Thymus (tissue), 14 donors: Measurements from ENCODE around the gene ENTPD1. TPM values are rescaled to one million over a fixed set of nuclear protein-coding genes. Genes with fewer than 3 reads are reported as not detected.
A peak's percentile ranks its signal among the peaks of the same experiment; 100 is the strongest.
"Not testable (repeated sequence)": the region's sequence is repeated elsewhere in the genome, so short reads cannot be mapped to it uniquely, and the experiment has no call there.

ENCODE experiments used
- DNase-seq, 9 donors: peaks; one replicate each; pipeline ENCODE4 v3.0.0-alpha.2; 2013; ENCODE audit warnings: low spot score in 9 of 9, low read depth in 6 of 9, missing footprints in 1 of 9
- H3K27ac ChIP-seq, 2 donors: one replicate each; pipeline ENCODE4 v1.5.1; 2013; ENCODE audit warnings: control low read depth in 1 of 2, low read depth in 1 of 2, low read length in 1 of 2, mild to moderate bottlenecking in 1 of 2, moderate library complexity in 1 of 2
- H3K27me3 ChIP-seq, 2 donors: one replicate each; pipeline ENCODE4 v1.5.1; 2013; ENCODE audit warnings: low read length in 1 of 2; ENCODE audit not compliant: control insufficient read depth in 2 of 2, insufficient read depth in 1 of 2
- H3K36me3 ChIP-seq, 2 donors: one replicate each; pipeline ENCODE4 v1.5.1; 2013; ENCODE audit warnings: low read length in 1 of 2, mild to moderate bottlenecking in 1 of 2, moderate library complexity in 1 of 2; ENCODE audit not compliant: control insufficient read depth in 2 of 2, insufficient read depth in 2 of 2
- H3K4me1 ChIP-seq, 2 donors: one replicate each; pipeline ENCODE4 v1.5.1; 2013; ENCODE audit warnings: low read length in 2 of 2; ENCODE audit not compliant: control insufficient read depth in 2 of 2, insufficient read depth in 2 of 2
- H3K4me3 ChIP-seq, 2 donors: one replicate each; pipeline ENCODE4 v1.5.1; 2013; ENCODE audit warnings: low read length in 2 of 2, control low read depth in 1 of 2, mild to moderate bottlenecking in 1 of 2
- H3K9me3 ChIP-seq, 2 donors: one replicate each; pipeline ENCODE4 v1.5.1; 2013; ENCODE audit warnings: low read length in 1 of 2, mild to moderate bottlenecking in 1 of 2; ENCODE audit not compliant: control insufficient read depth in 2 of 2, insufficient read depth in 1 of 2
- WGBS: extraction: QIAGEN DNeasy Blood & Tissue Kit; methylation state at CpG from one replicate; pipeline ENCODE4 v1.1.7; 2013; 5-methylcytosine and 5-hydroxymethylcytosine counted together
- long read RNA-seq, 10 donors: transcript quantifications; one replicate each; lab custom pipeline, GENCODE V29; 2026
- polyA plus RNA-seq: library from polyadenylated mRNA; stranded (reverse); fragments of 200-250 nt; gene quantifications from one replicate; pipeline ENCODE4 v1.2.3, GENCODE V29; 2013
- total RNA-seq: library from RNA; stranded (reverse); fragments of 120-200 nt; gene quantifications from one replicate; pipeline ENCODE4 v1.2.4, GENCODE V29; 2013
- donor health status: healthy.

Gene ENTPD1, protein sequence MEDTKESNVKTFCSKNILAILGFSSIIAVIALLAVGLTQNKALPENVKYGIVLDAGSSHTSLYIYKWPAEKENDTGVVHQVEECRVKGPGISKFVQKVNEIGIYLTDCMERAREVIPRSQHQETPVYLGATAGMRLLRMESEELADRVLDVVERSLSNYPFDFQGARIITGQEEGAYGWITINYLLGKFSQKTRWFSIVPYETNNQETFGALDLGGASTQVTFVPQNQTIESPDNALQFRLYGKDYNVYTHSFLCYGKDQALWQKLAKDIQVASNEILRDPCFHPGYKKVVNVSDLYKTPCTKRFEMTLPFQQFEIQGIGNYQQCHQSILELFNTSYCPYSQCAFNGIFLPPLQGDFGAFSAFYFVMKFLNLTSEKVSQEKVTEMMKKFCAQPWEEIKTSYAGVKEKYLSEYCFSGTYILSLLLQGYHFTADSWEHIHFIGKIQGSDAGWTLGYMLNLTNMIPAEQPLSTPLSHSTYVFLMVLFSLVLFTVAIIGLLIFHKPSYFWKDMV
- total RNA-seq = 20.5 TPM
- 8.2 TPM for polyA plus RNA-seq
- long read RNA-seq, donor 1 = 0 reads
- long read RNA-seq, donor 2 = 0 reads
- long read RNA-seq, donor 3, partial matches to known transcripts = 7 of 7 reads
- long read RNA-seq, donor 3, other reads (novel, unspliced or antisense) = 0 of 7 reads
- long read RNA-seq, donor 4, partial matches to known transcripts = 0 of 1 reads
- long read RNA-seq, donor 4, other reads (novel, unspliced or antisense) = 0 of 1 reads
- long read RNA-seq, donor 5, transcript ENTPD1-201 (10 exons, 2,035 nt) = major isoform, 11 of 22 reads
- long read RNA-seq, donor 5, partial matches to known transcripts = 7 of 22 reads
- long read RNA-seq, donor 5, other reads (novel, unspliced or antisense) = 0 of 22 reads
- long read RNA-seq, donor 6, partial matches to known transcripts = 5 of 6 reads
- long read RNA-seq, donor 6, other reads (novel, unspliced or antisense) = 0 of 6 reads
- long read RNA-seq, donor 7, transcript ENTPD1-201 (10 exons, 2,035 nt) = major isoform, 5 of 5 reads
- long read RNA-seq, donor 7, partial matches to known transcripts = 0 of 5 reads
- long read RNA-seq, donor 7, other reads (novel, unspliced or antisense) = 0 of 5 reads
- long read RNA-seq, donor 8, partial matches to known transcripts = 0 of 2 reads
- long read RNA-seq, donor 8, other reads (novel, unspliced or antisense) = 0 of 2 reads
- long read RNA-seq, donor 9 = 0 reads
- long read RNA-seq, donor 10, partial matches to known transcripts = 6 of 10 reads
- long read RNA-seq, donor 10, other reads (novel, unspliced or antisense) = 0 of 10 reads

- WGBS = 18% methylated on average over 11 of the region's 11 CpGs
- Histone ChIP-seq H3K27ac (peak within 1 kb of the TSS; percentile 32 to 46), H3K27me3 (peaks cover 2 to 5% of the 10 kb centered on the region in 2 donors), H3K4me3 (peak within 1 kb of the TSS in 1 of 2 donors; percentile 13), H3K36me3 (no peaks in the 10 kb centered on the region), H3K9me3 (no peaks in the 10 kb centered on the region), H3K4me1 (no peaks in the 10 kb centered on the region)
- DNase-seq = no peak
Observed at GRCh38 chr10:95756041-95756761, at the start of gene ENTPD1. Gene ENTPD1, plus strand, starts transcription at chr10:95756163. Its CDS starts 77 bp downstream, at chr10:95756240.

- H3K4me3 ChIP-seq = no peak overlapping the region
- no peaks in the 10 kb centered on the region for H3K36me3 ChIP-seq
- H3K9me3 ChIP-seq = peaks cover 0 to 13% of the 10 kb centered on the region in 2 donors
- DNase-seq = no peak
- H3K27ac ChIP-seq = no peak overlapping the region
- H3K4me1 ChIP-seq = no peaks in the 10 kb centered on the region
- WGBS = 49% methylated on average over 6 of the region's 6 CpGs
- H3K27me3 ChIP-seq = no peaks in the 10 kb centered on the region
Observed at GRCh38 chr10:95706573-95706972, 49.4 kb upstream of the ENTPD1 start.

DNA sequence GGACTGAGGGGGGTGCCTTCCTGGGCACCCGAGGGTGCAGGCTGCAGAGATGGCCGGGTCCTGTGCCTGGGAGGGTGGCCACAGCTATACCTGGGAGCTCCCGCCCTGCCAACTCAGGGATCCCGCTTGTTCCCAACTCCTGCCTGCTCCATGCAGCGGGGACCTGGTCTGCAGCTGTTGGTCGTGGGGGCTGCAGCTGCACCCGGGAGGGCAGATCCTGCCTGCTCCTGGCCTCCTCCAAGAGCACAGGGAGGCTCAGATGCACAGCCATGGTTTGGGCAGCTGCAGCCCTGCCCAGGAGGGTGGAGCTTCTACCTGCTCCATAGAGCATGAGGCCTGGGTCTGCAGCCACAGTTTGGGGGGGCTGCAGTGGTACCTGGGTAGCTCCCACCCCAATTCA lies 49.0 kb upstream of the ENTPD1 start:
- H3K4me3 ChIP-seq = no peak overlapping the region
- no peak for DNase-seq
- no peaks in the 10 kb centered on the region for H3K27me3 ChIP-seq
- no peak overlapping the region for H3K27ac ChIP-seq
- peaks cover 0 to 13% of the 10 kb centered on the region in 2 donors for H3K9me3 ChIP-seq
- H3K36me3 ChIP-seq = no peaks in the 10 kb centered on the region
- H3K4me1 ChIP-seq = no peaks in the 10 kb centered on the region
- WGBS = 96% methylated on average over 7 of the region's 7 CpGs

DNA sequence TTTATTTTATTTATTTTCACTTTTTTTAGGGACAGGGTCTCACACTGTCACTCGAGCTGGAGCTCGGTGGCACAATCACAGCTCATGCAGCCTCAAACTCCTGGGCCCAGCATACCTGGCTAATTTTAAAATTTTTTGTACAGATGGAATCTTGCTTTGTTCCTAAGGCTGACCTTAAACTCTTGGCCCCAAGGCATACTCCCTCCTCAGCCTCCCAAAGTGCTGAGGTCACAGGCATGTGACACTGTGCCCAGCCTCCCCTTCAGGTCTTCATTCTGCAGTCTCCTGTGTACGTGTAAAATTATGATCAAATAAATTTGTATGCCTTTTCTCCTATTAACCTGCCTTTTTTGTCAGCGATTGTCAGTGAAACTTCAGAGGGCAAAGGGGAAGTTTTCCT lies 44.5 kb upstream of the ENTPD1 start:
- no peak overlapping the region for H3K27ac ChIP-seq
- no peaks in the 10 kb centered on the region for H3K36me3 ChIP-seq
- H3K4me1 ChIP-seq = no peaks in the 10 kb centered on the region
- H3K9me3 ChIP-seq = peaks cover 0 to 8% of the 10 kb centered on the region in 2 donors
- H3K27me3 ChIP-seq = no peaks in the 10 kb centered on the region
- H3K4me3 ChIP-seq = no peak overlapping the region
- no peak for DNase-seq
- WGBS = 96% methylated on average over 4 of the region's 4 CpGs

- H3K36me3 ChIP-seq = no peaks in the 10 kb centered on the region
- WGBS = 93% methylated on average over 3 of the region's 3 CpGs
- no peaks in the 10 kb centered on the region for H3K27me3 ChIP-seq
- H3K9me3 ChIP-seq = no peaks in the 10 kb centered on the region
- DNase-seq = no peak
- no peak overlapping the region for H3K27ac ChIP-seq
- H3K4me3 ChIP-seq = no peak overlapping the region
- no peaks in the 10 kb centered on the region for H3K4me1 ChIP-seq
Observed at GRCh38 chr10:95716466-95716865, 39.5 kb upstream of the ENTPD1 start.

- H3K4me1 ChIP-seq = no peaks in the 10 kb centered on the region
- no peak overlapping the region for H3K27ac ChIP-seq
- 94% methylated on average over 2 of the region's 2 CpGs for WGBS
- no peak for DNase-seq
- H3K9me3 ChIP-seq = no peaks in the 10 kb centered on the region
- no peaks in the 10 kb centered on the region for H3K36me3 ChIP-seq
- no peaks in the 10 kb centered on the region for H3K27me3 ChIP-seq
- H3K4me3 ChIP-seq = no peak overlapping the region
Observed at GRCh38 chr10:95716866-95717265, 39.1 kb upstream of the ENTPD1 start.

DNA sequence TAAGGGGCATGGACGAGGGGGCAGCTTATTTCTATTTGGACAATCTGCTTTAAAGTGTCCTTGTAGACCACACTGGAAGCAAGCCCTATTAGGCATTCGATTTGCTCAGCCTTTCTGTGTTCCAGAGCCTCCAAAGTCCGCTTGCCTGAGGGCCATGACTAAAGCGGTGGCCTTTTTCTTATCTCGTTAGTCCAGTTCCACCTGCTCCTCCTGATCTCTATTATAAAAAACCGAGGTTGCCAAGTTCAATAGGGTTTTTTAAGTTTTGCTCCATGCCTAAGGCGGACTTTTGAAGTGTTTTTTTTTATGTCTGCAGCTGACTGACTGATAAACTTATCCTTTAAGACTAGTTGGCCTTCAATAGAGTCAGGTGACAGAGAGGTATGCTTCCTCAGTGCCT lies 35.2 kb upstream of the ENTPD1 start:
- not testable (repeated sequence) for H3K4me3 ChIP-seq, H3K27ac ChIP-seq, H3K9me3 ChIP-seq, H3K27me3 ChIP-seq, H3K36me3 ChIP-seq, H3K4me1 ChIP-seq, DNase-seq
- WGBS = 92% methylated on average over 7 of the region's 7 CpGs

DNA sequence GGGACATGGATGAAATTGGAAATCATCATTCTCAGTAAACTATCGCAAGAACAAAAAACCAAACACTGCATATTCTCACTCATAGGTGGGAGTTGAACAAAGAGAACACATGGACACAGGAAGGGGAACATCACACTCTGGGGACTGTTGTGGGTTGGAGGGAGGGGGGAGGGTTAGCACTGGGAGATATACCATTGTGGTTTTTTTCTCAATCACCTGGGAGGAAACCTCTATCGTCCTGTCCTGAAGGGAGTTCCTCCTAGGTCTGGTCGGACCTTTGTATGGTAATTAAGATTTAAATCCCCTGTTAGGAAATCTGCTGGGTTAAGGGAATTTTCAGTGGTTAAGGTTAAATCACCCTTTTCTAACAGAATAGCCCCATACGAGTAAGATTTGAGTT lies 33.5 kb upstream of the ENTPD1 start:
- H3K9me3 ChIP-seq, H3K27ac ChIP-seq, H3K27me3 ChIP-seq, H3K4me1 ChIP-seq, H3K36me3 ChIP-seq, H3K4me3 ChIP-seq, DNase-seq: not testable (repeated sequence)
- WGBS = 56% methylated on average over 4 of the region's 4 CpGs
